GM23338 (cell line): ENCODE data around the gene MEGF8. TPM values are rescaled to one million over a fixed set of nuclear protein-coding genes. Genes with fewer than 3 reads are reported as not detected.

ENCODE experiments used
- ATAC-seq: fragments of 200-7000 bp; cut with Tn5 transposase; 3 replicates; pipeline ENCODE4 v1.9.1; 2020
- DNase-seq: peaks from one replicate; pipeline ENCODE4 v3.0.0-alpha.2; 2015; ENCODE audit warnings: low spot score
- H2AFZ ChIP-seq: fragments of 200-600 bp; sonication (generic); 2 replicates; pipeline ENCODE4 v1.8.0; 2016; ENCODE audit warnings: antibody characterized with exemption, mild to moderate bottlenecking, moderate library complexity
- H3F3A ChIP-seq: fragments of 200-600 bp; sonication (generic); replicated peaks from 2 replicates; pipeline ENCODE4 v1.8.0; 2017; ENCODE audit warnings: antibody characterized with exemption, mixed run types, low read depth
- H3K27ac ChIP-seq: fragments of 200-600 bp; sonication (generic); 2 replicates; pipeline ENCODE4 v1.6.1; 2016; ENCODE audit warnings: low read depth
- H3K27me3 ChIP-seq: fragments of 200-600 bp; sonication (generic); 2 replicates; pipeline ENCODE4 v1.8.0; 2016; ENCODE audit warnings: mild to moderate bottlenecking, mixed run types, moderate library complexity; ENCODE audit not compliant: insufficient read depth
- H3K36me3 ChIP-seq: fragments of 200-600 bp; sonication (generic); 2 replicates; pipeline ENCODE4 v1.8.0; 2016; ENCODE audit warnings: mild to moderate bottlenecking; ENCODE audit not compliant: insufficient read depth
- H3K4me1 ChIP-seq: fragments of 200-600 bp; sonication (generic); 2 replicates; pipeline ENCODE4 v1.8.0; 2016; ENCODE audit warnings: mild to moderate bottlenecking, moderate library complexity; ENCODE audit not compliant: insufficient read depth
- H3K4me2 ChIP-seq: fragments of 200-600 bp; sonication (generic); 2 replicates; pipeline ENCODE4 v1.7.1; 2017; ENCODE audit warnings: mixed run types
- H3K4me3 ChIP-seq: fragments of 200-600 bp; sonication (generic); 2 replicates; pipeline ENCODE4 v1.6.1; 2016; ENCODE audit warnings: mixed run types
- H3K79me2 ChIP-seq: fragments of 200-600 bp; sonication (generic); replicated peaks from 2 replicates; pipeline ENCODE4 v1.8.0; 2017; ENCODE audit warnings: mild to moderate bottlenecking; ENCODE audit not compliant: insufficient read depth
- H3K9me2 ChIP-seq: fragments of 200-600 bp; sonication (generic); 2 replicates; pipeline ENCODE4 v1.8.0; 2017; ENCODE audit not compliant: insufficient read depth
- H4K20me1 ChIP-seq: fragments of 200-600 bp; sonication (generic); replicated peaks from 2 replicates; pipeline ENCODE4 v1.8.0; 2017; ENCODE audit warnings: mild to moderate bottlenecking; ENCODE audit not compliant: insufficient read depth
- H3K27ac Mint-ChIP-seq: 2 replicates; pipeline ENCODE4 v1.8.0; 2020; ENCODE audit warnings: inconsistent platforms, mild to moderate bottlenecking, moderate library complexity, mixed read lengths
- H3K27me3 Mint-ChIP-seq: 3 replicates; pipeline ENCODE4 v1.8.0; 2022; ENCODE audit warnings: low read depth, mild to moderate bottlenecking, moderate library complexity, mixed read lengths, inconsistent platforms; ENCODE audit not compliant: insufficient read depth, poor library complexity
- H3K36me3 Mint-ChIP-seq: 3 replicates; pipeline ENCODE4 v1.8.0; 2021; ENCODE audit warnings: low read depth, mild to moderate bottlenecking, inconsistent platforms, moderate library complexity, mixed read lengths
- H3K4me1 Mint-ChIP-seq: 3 replicates; pipeline ENCODE4 v1.8.0; 2020; ENCODE audit warnings: mild to moderate bottlenecking, inconsistent platforms, mixed read lengths
- H3K4me3 Mint-ChIP-seq: 3 replicates; pipeline ENCODE4 v1.8.0; 2021; ENCODE audit warnings: moderate library complexity, mild to moderate bottlenecking, inconsistent platforms, mixed read lengths
- H3K9me3 Mint-ChIP-seq: 3 replicates; pipeline ENCODE4 v1.8.0; 2020; ENCODE audit warnings: moderate library complexity, mild to moderate bottlenecking, inconsistent platforms, mixed read lengths
- CREB1 ChIP-seq: fragments of 250-450 bp; sonication (Bioruptor Pico); IDR thresholded peaks from 2 replicates; pipeline ENCODE4 v1.5.0; 2020; ENCODE audit warnings: low read depth, mild to moderate bottlenecking, moderate library complexity
- CTCF ChIP-seq, 2 experiments: fragments of 200-600 bp in 1 of 2; sonication (generic) in 1 of 2; conservative IDR thresholded peaks; 2 replicates each; pipeline versions ENCODE4 v1.5.1 to v1.6.1; 2016 to 2017; ENCODE audit warnings: antibody characterized with exemption in 2 of 2, low read depth in 2 of 2, mild to moderate bottlenecking in 2 of 2, moderate library complexity in 1 of 2
- ETS1 ChIP-seq: IDR thresholded peaks from 2 replicates; pipeline ENCODE4 v1.6.1; 2016; ENCODE audit warnings: antibody characterized with exemption
- EZH2 ChIP-seq: fragments of 200-600 bp; sonication (generic); IDR thresholded peaks from one replicate; pipeline ENCODE4 v1.8.0; 2017; ENCODE audit warnings: antibody characterized with exemption, mild to moderate bottlenecking, low read depth; ENCODE audit not compliant: unreplicated experiment
- EZH2phosphoT487 ChIP-seq: fragments of 200-600 bp; sonication (generic); IDR thresholded peaks from one replicate; pipeline ENCODE4 v1.8.1; 2018; ENCODE audit warnings: antibody characterized with exemption; ENCODE audit not compliant: unreplicated experiment
- JUNB ChIP-seq: IDR thresholded peaks from one replicate; pipeline ENCODE4 v1.6.1; 2016; ENCODE audit warnings: antibody characterized with exemption; ENCODE audit not compliant: unreplicated experiment
- NANOG ChIP-seq: IDR thresholded peaks from 2 replicates; pipeline ENCODE4 v1.6.1; 2016; ENCODE audit warnings: antibody characterized with exemption, borderline replicate concordance
- POLR2AphosphoS5 ChIP-seq: IDR thresholded peaks from 2 replicates; pipeline ENCODE4 v1.6.1; 2016; ENCODE audit warnings: antibody characterized with exemption, low read depth
- ZNF114 ChIP-seq: fragments of 250-450 bp; sonication (Bioruptor Pico); IDR thresholded peaks from 2 replicates; pipeline ENCODE4 v1.5.0; 2020; ENCODE audit warnings: mild to moderate bottlenecking, moderate library complexity
- ZNF331 ChIP-seq: fragments of 250-450 bp; sonication (Bioruptor Pico); IDR thresholded peaks from 2 replicates; pipeline ENCODE4 v1.5.0; 2020; ENCODE audit warnings: low read depth, mild to moderate bottlenecking, moderate library complexity
- ZNF462 ChIP-seq: fragments of 250-450 bp; sonication (Bioruptor Pico); IDR thresholded peaks from 2 replicates; pipeline ENCODE4 v1.5.0; 2020; ENCODE audit warnings: mild to moderate bottlenecking, moderate library complexity
- polyA plus RNA-seq: library from polyadenylated mRNA; unstranded; fragments of >200 nt; fragmentation: Nextera tagmentation; extraction: Ambion mirVana; gene quantifications from 2 replicates; pipeline ENCODE4 v1.2.1, GENCODE V29; 2016
- total RNA-seq: library from RNA; depleted of rRNA; stranded (reverse); fragments of >200 nt; shearing (Covaris generic); gene quantifications from 2 replicates; pipeline ENCODE4 v1.2.3, GENCODE V29; 2014

Gene MEGF8
- total and polyA plus RNA-seq, 2 experiments from 2014 or later: 6.2 to 40.5 TPM

- Histone ChIP-seq H3K4me2 (peak overlapping the region; percentile 99), H3K27me3 (peaks cover 8% of the 10 kb centered on the region; the same call in 1 of the 2 replicates), H3K9me2 (no peaks in the 10 kb centered on the region), H3K36me3 (no peaks in the 10 kb centered on the region), H4K20me1 (peaks cover 6% of the 10 kb centered on the region; the same call in 1 of the 2 replicates), H3K27ac (no peak overlapping the region), H3F3A (peaks cover 7% of the 10 kb centered on the region), H3K4me3 (peak overlapping the region; percentile 76), H3K79me2 (peaks cover 7% of the 10 kb centered on the region; the same call in 1 of the 2 replicates), H3K4me1 (peaks cover 12% of the 10 kb centered on the region), H2AFZ (peak overlapping the region; percentile 44; the same call in 1 of the 2 replicates)
- Mint-ChIP-seq H3K27ac (peak overlapping the region; percentile 83), H3K36me3 (peaks cover 5% of the 10 kb centered on the region; the same call in 1 of the 3 replicates), H3K9me3 (no peaks in the 10 kb centered on the region; the same call in 2 of the 3 replicates), H3K27me3 (peaks cover 32% of the 10 kb centered on the region), H3K4me1 (peaks cover 33% of the 10 kb centered on the region), H3K4me3 (peak overlapping the region; percentile 89)
- DNase-seq: no peak
- TF ChIP-seq CTCF (conservative IDR thresholded peaks at IDR 0.05; ENCODE audit: low read depth in 2 of 2): no peak
- TF ChIP-seq CREB1 (CRISPR knock-in tag): no peak
- no peak for TF ChIP-seq EZH2
- TF ChIP-seq NANOG: no peak
- TF ChIP-seq EZH2phosphoT487: no peak
- no peak for TF ChIP-seq JUNB
- no peak; the same call in 2 of the 3 replicates for ATAC-seq
Observed at GRCh38 chr19:42397263-42398166, 72.1 kb downstream of the MEGF8 start.

- no peak overlapping the region; the same call in 1 of the 2 replicates for H3K4me3 ChIP-seq
- peaks cover 6% of the 10 kb centered on the region; the same call in 1 of the 2 replicates for H4K20me1 ChIP-seq
- peaks cover 45% of the 10 kb centered on the region for H3K27me3 Mint-ChIP-seq
- peaks cover 24% of the 10 kb centered on the region for H3K36me3 Mint-ChIP-seq
- H3K79me2 ChIP-seq: peaks cover 7% of the 10 kb centered on the region; the same call in 1 of the 2 replicates
- H2AFZ ChIP-seq: no peak overlapping the region
- H3K9me2 ChIP-seq: no peaks in the 10 kb centered on the region
- ATAC-seq: no peak
- peaks cover 34% of the 10 kb centered on the region for H3K4me1 Mint-ChIP-seq
- DNase-seq: no peak
- no peak overlapping the region for H3K27ac Mint-ChIP-seq
- peaks cover 16% of the 10 kb centered on the region; the same call in 1 of the 2 replicates for H3K27me3 ChIP-seq
- peaks cover 17% of the 10 kb centered on the region for H3K4me1 ChIP-seq
- H3K27ac ChIP-seq: 0 out of 2 replicates have a peak overlapping the region, but pooled peaks have one; percentile 33
- peak overlapping the region; percentile 91 for H3K4me2 ChIP-seq
- peaks cover 12% of the 10 kb centered on the region for H3F3A ChIP-seq
- H3K4me3 Mint-ChIP-seq: peak overlapping the region; percentile 31; the same call in 1 of the 3 replicates
- no peaks in the 10 kb centered on the region for H3K36me3 ChIP-seq
- H3K9me3 Mint-ChIP-seq: peaks cover 3% of the 10 kb centered on the region; the same call in 2 of the 3 replicates
- TF ChIP-seq ZNF114 (CRISPR knock-in tag): no peak
- no peak for TF ChIP-seq JUNB
- no peak for TF ChIP-seq ETS1
- no peak for TF ChIP-seq POLR2AphosphoS5
- no peak for TF ChIP-seq NANOG
- no peak for TF ChIP-seq ZNF462 (CRISPR knock-in tag)
- TF ChIP-seq EZH2: no peak
- TF ChIP-seq ZNF331 (CRISPR knock-in tag): no peak
Observed at GRCh38 chr19:42400404-42400803, 75.0 kb downstream of the MEGF8 start.
